ENCODE data around the gene APBA1. TPM values are rescaled to one million over a fixed set of nuclear protein-coding genes. Genes with fewer than 3 reads are reported as not detected.

APBA1 gene
- total and polyA plus RNA-seq, 9 of the 15 experiments (the other 6 are each of a cell fraction or from before 2014, with no cell fraction given) = 0.01 to 0.02 TPM; not detected in 7

GRCh38 chr9:69433968-69434367 lies 238.2 kb downstream of the APBA1 start (continued):
- TF ChIP-seq, protein P1, sequence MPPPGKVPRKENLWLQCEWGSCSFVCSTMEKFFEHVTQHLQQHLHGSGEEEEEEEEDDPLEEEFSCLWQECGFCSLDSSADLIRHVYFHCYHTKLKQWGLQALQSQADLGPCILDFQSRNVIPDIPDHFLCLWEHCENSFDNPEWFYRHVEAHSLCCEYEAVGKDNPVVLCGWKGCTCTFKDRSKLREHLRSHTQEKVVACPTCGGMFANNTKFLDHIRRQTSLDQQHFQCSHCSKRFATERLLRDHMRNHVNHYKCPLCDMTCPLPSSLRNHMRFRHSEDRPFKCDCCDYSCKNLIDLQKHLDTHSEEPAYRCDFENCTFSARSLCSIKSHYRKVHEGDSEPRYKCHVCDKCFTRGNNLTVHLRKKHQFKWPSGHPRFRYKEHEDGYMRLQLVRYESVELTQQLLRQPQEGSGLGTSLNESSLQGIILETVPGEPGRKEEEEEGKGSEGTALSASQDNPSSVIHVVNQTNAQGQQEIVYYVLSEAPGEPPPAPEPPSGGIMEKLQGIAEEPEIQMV (tag; conservative IDR thresholded peaks at IDR 0.05; ENCODE audit: low read depth) = no peak
- no peak for TF ChIP-seq SIX5 (IDR thresholded peaks at IDR 0.05; ENCODE audit: borderline replicate concordance in 1 of 2, insufficient read depth in 1 of 2, low read depth in 1 of 2, low read length in 2 of 2)
- TF ChIP-seq CEBPG (CRISPR knock-in tag; IDR thresholded peaks at IDR 0.05) = no peak
- no peak for TF ChIP-seq CEBPG (tag; conservative IDR thresholded peaks at IDR 0.05 in 1 of 2, IDR thresholded peaks at IDR 0.05 in 1 of 2)
- TF ChIP-seq, protein P2, sequence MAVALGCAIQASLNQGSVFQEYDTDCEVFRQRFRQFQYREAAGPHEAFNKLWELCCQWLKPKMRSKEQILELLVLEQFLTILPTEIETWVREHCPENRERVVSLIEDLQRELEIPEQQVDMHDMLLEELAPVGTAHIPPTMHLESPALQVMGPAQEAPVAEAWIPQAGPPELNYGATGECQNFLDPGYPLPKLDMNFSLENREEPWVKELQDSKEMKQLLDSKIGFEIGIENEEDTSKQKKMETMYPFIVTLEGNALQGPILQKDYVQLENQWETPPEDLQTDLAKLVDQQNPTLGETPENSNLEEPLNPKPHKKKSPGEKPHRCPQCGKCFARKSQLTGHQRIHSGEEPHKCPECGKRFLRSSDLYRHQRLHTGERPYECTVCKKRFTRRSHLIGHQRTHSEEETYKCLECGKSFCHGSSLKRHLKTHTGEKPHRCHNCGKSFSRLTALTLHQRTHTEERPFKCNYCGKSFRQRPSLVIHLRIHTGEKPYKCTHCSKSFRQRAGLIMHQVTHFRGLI (CRISPR knock-in tag; IDR thresholded peaks at IDR 0.05) = no peak
- TF ChIP-seq ZNF318 (IDR thresholded peaks at IDR 0.05; ENCODE audit: borderline replicate concordance in 1 of 2, low read depth in 1 of 2) = no peak
- TF ChIP-seq ADNP (tag; IDR thresholded peaks at IDR 0.05) = no peak
